GM12874 (cell line): ENCODE measurements around the gene COX7A2L.

Source experiments
- CTCF ChIP-seq: IDR thresholded peaks from 2 replicates; pipeline ENCODE4 v1.5.1; 2011; ENCODE audit warnings: low read depth, mild to moderate bottlenecking, control low read depth, low read length, moderate library complexity; ENCODE audit not compliant: insufficient read depth

Gene COX7A2L

GRCh38 chr2:42327125-42327524 is 33.9 kb downstream of the COX7A2L start:
- no peak for TF ChIP-seq CTCF

GRCh38 chr2:42325609-42326008 is 35.4 kb downstream of the COX7A2L start:
- TF ChIP-seq CTCF = no peak

GRCh38 chr2:42324949-42325348 is 36.1 kb downstream of the COX7A2L start:
- no peak for TF ChIP-seq CTCF

GRCh38 chr2:42324244-42324643 is 36.8 kb downstream of the COX7A2L start:
- no peak for TF ChIP-seq CTCF

GRCh38 chr2:42321452-42322064 is 39.5 kb downstream of the COX7A2L start:
- TF ChIP-seq CTCF = no peak

- no peak for TF ChIP-seq CTCF
Observed at GRCh38 chr2:42319265-42319664, 41.8 kb downstream of the COX7A2L start.

- no peak for TF ChIP-seq CTCF
Observed at GRCh38 chr2:42317945-42318344, 43.1 kb downstream of the COX7A2L start.
